UCSD-AML1 (cell line): Measurements from ENCODE around the gene TNRC18.
A peak's percentile ranks its signal among the peaks of the same experiment; 100 is the strongest.

ENCODE experiments used
- DNase-seq: peaks from one replicate; lab custom pipeline; 2025; ENCODE audit not compliant: unreplicated experiment; lab: John Stamatoyannopoulos, UW

The TNRC18 gene

DNA sequence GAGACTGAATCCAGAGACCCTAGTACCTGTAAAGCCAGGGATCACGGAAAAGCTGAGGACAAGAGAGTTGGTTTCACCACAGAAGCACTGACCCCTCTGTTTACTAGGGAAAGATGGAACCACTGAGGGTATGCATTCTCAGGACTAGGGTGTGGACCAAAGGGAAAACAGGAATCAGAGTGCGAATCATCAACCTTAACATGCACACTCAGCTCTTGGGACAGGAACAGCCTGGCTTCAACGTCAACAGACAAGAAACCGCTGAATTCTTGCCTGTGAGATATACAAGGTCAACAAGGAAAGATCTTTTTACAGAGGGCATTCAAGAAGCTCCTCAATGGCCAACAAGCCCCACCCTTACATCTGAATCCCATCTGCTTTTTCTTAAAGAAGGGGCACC lies 14.9 kb downstream of the TNRC18 start:
- no peak for DNase-seq

DNA sequence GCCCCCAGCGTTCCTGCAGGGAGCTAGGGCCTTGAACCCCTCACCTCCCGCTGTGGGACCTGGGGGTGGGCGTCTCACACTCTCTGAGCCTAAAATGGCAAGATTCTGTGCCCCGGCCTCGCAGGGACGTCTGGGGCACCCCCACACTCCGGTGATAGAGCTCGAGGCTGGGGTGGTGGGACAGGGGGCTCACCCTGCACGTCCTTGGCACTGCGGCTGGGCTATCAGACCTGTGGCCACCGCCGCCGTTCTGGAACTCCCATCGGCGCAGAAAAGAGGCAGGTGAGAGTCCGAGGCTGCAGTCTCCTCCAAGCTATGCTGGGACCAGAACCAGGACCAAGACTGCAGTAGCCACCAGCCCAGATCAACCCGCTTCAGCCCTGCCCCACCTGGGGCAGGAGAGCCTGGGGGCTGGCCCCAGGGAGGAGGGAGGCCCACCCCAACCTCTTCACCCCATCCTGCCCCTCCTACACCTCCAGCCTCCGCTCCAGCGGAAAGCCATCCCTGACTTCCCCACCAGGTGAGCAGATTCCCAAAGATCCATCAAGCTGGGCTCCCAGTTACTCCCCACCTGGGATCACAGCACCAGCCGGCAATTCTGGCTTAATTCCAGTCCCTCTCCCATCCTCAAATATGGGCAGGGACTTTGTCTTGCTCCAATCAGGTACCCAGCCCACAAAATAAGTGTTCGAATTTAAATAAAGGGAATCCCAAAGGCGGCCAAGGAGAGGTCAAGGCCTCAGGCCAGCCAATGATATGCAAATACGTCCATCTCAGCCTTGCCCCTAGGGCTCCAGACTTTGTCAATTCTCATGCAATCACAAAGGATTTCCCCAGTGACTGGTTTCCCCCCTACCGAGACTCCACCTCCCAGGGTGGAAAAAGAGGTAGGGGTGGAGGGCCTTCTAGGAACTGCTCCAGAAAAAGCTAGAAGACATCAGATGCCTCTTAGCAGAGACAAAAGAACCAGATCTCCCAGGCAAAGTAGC lies 16.4 kb downstream of the TNRC18 start:
- no peak for DNase-seq

- DNase-seq = no peak
Measured at GRCh38 chr7:5404421-5404826, 19.2 kb downstream of the TNRC18 start.

- no peak for DNase-seq
Measured at GRCh38 chr7:5403442-5403841, 20.2 kb downstream of the TNRC18 start.

DNA sequence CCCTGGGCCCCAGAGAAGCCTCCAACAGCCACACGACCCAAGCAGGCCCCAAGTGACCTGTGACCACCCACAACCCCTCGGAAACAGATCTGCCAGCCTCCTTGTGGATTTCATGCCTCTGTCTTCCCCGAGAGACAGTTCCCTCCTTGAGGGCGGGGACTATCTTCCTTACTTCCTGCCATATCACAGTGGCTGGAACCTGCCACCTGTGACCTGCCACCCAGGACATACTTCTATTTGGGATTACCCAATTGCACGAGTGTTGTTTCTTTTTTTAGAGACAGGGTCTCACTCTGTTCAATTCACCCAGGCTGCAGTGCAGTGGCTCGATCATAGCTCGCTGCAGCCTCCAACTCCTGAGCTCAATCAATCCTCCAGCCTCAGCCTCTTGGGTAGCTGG lies 25.9 kb downstream of the TNRC18 start:
- DNase-seq = no peak

DNA sequence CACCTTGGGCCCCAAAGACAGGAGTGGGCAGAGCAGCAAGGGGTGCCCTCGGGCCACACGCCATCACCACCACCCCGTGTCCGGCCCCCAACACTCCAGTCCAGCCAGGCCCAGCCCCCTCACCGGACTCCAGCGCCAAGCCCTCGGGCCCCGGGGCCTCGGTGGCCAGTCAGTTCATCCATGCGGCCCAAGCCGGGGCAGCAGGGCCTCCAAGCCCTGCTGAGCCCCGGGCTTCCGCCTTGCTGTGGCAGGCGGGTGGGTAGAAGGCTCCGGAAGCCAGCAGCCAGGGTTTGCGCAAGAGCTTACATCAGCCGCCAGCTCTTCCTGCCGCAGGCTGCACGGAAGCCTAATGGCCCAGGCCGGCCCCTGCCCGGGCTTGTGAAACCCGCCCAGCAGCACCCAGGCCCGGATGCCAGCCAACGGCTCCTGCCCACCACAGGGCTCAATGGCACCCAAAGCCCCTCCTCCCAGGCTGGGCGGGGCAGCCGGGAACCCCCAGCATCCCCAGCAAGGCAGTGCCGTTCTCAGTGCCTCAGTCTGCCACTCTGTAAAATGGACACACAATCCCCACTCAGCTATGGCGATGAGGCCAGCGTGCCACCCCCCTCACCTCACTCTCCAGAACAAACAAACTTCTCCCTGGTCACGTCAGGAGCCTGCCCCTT lies 26.5 kb downstream of the TNRC18 start:
- peak; percentile 91 for DNase-seq

DNA sequence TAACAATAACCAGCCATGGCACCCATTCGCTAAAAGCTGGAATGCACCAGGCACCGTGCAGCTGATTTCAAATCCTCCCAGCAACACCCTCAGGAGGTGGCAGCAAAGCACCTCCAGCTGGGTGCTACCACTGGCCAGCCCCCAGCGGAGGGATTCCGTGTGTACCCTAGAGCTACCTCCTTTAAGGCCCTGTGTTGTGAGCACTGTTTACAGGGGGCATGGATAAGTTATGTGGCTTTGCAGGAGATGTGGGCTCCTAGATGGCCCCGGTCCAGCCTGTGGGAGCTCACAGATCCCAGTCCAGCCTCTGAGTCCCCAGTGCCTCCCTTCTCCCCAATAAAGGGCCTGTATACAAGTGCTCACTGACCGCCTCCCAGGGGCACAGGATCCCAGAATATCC lies 27.1 kb downstream of the TNRC18 start:
- peak; percentile 53 for DNase-seq

DNA sequence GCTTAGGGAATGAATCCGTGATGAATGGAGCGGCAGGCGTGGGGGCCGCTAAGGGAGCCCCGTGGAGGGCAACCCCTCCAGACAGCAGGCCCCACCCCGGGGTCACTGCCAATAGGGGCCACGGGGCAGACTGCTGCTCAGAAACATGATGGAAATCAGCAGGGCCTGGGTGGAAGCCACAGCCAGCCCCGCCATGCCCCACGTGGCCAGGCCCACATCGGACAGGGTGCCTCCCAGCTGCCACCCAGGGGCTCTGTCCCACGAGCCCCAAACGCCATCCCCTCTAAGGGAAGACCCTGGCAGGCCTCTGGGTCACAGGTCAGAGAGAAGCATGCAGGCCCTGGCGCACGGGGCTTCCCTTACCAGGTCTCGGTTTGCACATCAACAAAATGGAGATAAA lies 28.4 kb downstream of the TNRC18 start:
- no peak for DNase-seq

- no peak for DNase-seq
Measured at GRCh38 chr7:5394264-5395105, 29.1 kb downstream of the TNRC18 start.

GRCh38 chr7:5393748-5394147 lies 29.9 kb downstream of the TNRC18 start:
- no peak for DNase-seq

DNA sequence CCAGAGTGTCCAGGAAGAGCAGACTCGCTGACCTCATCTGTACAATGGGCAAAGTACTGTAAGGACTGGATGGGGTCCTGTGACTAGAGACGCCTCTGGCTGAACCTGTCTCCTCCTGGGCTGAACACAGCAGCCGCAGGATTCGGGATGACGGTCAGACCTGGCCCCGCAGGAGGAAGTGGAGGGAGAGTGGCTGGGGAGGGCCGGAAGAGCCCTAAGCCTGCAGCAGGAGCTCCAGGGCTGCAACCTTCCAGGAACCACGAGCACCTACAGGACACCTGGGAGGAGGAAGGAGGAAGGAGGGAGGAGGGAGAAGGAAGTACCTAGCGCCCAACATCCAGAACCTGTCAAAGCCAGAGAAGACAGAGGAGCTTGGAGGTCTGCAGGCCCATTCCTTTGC lies 30.3 kb downstream of the TNRC18 start:
- DNase-seq = no peak

DNA sequence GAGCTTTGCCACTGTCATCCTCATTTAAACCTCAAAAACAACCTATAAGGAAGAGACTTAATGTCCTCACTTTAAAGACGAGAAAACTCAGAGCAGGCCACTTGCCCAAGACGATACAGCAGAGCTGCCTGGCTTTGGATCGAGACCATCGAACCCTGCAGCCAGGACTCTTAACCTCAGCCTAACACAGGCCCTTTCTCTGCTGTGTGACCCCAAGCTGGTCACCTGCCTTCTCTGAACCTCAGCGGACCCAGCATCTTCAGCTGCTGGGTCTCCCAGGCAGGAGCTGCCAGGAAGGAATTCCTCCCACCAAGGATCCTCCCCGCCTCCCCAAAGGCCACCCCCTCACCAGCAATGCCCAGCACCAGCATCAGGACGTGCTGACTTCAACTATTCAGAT lies 32.7 kb downstream of the TNRC18 start:
- DNase-seq = no peak

DNA sequence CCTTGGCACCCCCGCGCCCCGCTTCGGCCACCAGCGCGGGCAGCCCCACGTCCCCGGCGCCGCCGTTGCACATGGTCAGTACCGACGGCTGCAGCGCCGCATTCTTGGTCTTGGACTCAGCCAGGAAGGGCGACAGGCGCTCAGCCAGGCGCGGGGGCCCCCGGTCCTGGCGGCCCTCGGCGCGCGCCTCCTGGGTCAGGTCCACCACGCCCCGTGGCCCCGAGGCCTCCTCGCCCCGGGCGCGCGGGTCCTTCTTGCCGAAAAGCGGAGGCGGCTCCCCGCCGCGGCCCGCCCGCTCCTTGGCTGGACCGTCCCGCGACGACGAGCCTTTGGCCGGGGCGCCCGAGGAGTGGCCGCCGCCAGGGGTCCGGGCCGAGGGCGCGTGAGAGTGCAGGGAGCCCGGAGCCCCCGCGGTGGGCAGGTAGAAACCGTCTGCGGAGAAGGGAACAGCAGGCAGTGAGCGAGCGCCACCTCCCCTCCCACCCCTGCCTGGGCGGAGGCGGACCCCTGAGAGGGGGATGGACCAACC lies 34.7 kb downstream of the TNRC18 start:
- DNase-seq = no peak

DNA sequence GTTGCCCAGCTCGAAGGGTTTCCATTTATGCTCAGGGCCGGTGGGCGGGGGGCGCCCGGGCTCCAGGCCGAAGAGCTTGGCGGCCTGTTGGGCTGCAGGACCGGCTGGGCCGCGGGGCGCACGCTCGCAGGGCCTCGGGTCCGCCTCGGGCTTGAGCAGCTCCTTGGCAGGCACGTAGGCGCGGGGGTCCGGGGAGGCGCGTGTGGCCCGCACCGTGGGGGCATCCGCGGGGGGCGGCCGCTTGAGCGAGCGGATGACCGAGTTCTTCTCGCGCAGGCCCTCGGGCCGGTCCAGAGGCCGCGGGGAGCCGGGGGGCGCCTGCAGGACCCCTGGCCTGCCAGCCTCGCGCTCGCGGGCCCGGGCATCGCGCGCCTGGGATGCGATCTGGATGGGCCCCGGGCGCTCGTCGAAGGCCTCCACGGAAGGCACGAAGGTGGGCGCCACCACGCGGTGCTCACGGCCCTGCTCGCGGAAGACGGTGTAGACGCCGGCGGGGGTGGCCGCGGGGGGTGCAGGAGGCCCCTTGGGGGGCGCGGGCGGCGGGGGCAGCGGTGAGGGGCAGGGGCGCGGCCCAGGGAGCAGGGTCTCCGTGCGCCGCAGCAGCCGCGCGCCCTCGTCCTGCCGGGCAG lies 35.2 kb downstream of the TNRC18 start:
- DNase-seq = no peak

DNA sequence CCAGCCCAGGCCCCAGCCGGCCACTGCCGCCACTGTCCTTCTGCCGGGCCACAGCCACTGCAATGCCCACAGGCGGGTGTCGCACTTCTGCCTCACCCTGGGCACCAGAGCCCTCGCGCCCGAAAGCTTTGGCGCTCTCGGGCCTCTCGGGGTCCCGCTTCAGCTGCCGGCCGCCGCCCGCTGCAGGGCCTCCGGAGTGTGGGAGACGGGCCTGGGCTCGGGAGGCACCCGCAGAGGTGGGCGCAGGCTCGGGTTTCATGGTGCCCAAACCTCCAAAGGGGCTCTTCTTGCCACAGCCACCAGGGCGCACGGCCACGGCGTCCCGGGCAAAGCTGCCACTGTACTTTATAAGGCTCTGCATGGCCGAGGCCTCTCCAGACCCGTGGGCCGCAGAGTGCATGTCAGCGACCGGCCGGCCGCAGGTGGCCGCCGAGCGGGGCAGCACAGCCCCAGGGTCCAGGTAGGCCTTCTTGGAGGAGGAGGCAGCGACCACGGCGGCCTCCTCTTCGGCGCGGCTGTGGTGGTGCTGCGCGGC lies 35.9 kb downstream of the TNRC18 start:
- DNase-seq = no peak

GRCh38 chr7:5384618-5385017 lies 39.0 kb downstream of the TNRC18 start:
- no peak for DNase-seq

DNA sequence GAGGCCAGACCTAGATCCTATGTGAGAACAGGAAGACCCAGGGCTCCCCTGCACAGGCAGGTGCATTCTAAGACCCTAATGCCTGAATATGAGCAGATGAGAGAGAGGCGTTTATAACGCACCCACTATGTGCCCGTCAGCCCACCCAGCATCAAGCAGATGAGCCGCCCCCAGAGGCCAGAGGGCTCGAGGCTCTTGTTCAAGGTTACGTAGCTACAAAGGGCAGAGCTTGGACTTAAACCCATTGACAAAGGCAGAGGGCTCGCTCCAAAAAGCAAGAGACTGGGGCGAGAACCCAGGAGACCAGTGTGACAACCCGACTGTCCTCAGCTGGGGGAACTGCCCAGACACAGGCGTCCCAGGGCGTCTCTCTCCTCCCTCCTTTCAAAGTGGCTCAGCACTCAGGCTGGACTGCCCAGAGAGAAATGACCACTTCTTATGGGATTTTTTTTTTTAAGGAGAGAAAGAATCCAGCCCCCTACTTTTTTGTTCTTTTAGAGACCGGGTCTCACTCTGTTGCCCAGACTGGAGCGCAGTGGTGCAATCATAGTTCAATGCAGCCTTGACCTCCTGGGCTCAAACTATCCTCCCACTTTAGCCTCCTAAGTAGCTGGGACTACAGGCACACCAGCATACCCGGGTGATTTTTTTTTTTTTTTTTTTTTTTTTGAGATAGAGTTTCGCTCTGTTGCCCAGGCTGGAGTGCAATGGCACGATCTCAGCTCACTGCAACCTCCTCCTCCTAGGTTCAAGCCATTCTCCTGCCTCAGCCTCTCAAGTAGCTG lies 40.1 kb downstream of the TNRC18 start:
- no peak for DNase-seq

GRCh38 chr7:5382281-5382892 lies 41.2 kb downstream of the TNRC18 start:
- DNase-seq = no peak

GRCh38 chr7:5381071-5381772 lies 42.4 kb downstream of the TNRC18 start:
- no peak for DNase-seq
